Measurements from ENCODE around the gene NAXD. TPM values are rescaled to one million over a fixed set of nuclear protein-coding genes. Genes with fewer than 3 reads are reported as not detected.

Gene NAXD
- total RNA-seq, 1 experiment from 2014 or later: 27.7 TPM

- H3K36me3 Mint-ChIP-seq (ENCODE audit: insufficient read depth, unreplicated experiment): peaks cover 55% of the 10 kb centered on the region
- no peak for DNase-seq (ENCODE audit: unreplicated experiment)
- TF ChIP-seq CTCF (IDR thresholded peaks at IDR 0.05; ENCODE audit: unreplicated experiment): no peak
- peaks cover 24% of the 10 kb centered on the region for H3K4me1 Mint-ChIP-seq (ENCODE audit: insufficient read depth, unreplicated experiment)
- POLR2A ChIA-PET: no interaction called here
- H3K27ac Mint-ChIP-seq (ENCODE audit: low read depth, unreplicated experiment): peak overlapping the region; percentile 89
- no peak overlapping the region for H3K4me3 Mint-ChIP-seq (ENCODE audit: unreplicated experiment)
- intact Hi-C loops (cut with micrococcal nuclease): no loop called here
- no peaks in the 10 kb centered on the region for H3K9me3 Mint-ChIP-seq (ENCODE audit: unreplicated experiment)
- no TSS peak for BruUV-seq (replicated peaks)
- no peaks in the 10 kb centered on the region for H3K27me3 Mint-ChIP-seq (ENCODE audit: insufficient read depth, unreplicated experiment)
- CTCF ChIA-PET: no interaction called here
These were observed 11.2 kb downstream of the NAXD start for GRCh38 chr13:110626521-110626920.

GRCh38 chr13:110627351-110627750, 12.0 kb downstream of the NAXD start:
- CTCF ChIA-PET: no interaction called here
- POLR2A ChIA-PET: no interaction called here
- H3K27ac Mint-ChIP-seq (ENCODE audit: low read depth, unreplicated experiment): no peak overlapping the region
- no peak for TF ChIP-seq CTCF (IDR thresholded peaks at IDR 0.05; ENCODE audit: unreplicated experiment)
- no peaks in the 10 kb centered on the region for H3K27me3 Mint-ChIP-seq (ENCODE audit: insufficient read depth, unreplicated experiment)
- peaks cover 24% of the 10 kb centered on the region for H3K4me1 Mint-ChIP-seq (ENCODE audit: insufficient read depth, unreplicated experiment)
- BruUV-seq (replicated peaks): no TSS peak
- no peak overlapping the region for H3K4me3 Mint-ChIP-seq (ENCODE audit: unreplicated experiment)
- H3K36me3 Mint-ChIP-seq (ENCODE audit: insufficient read depth, unreplicated experiment): peaks cover 56% of the 10 kb centered on the region
- no peaks in the 10 kb centered on the region for H3K9me3 Mint-ChIP-seq (ENCODE audit: unreplicated experiment)
- intact Hi-C loops (cut with micrococcal nuclease): no loop called here
- no peak for DNase-seq (ENCODE audit: unreplicated experiment)

DNA sequence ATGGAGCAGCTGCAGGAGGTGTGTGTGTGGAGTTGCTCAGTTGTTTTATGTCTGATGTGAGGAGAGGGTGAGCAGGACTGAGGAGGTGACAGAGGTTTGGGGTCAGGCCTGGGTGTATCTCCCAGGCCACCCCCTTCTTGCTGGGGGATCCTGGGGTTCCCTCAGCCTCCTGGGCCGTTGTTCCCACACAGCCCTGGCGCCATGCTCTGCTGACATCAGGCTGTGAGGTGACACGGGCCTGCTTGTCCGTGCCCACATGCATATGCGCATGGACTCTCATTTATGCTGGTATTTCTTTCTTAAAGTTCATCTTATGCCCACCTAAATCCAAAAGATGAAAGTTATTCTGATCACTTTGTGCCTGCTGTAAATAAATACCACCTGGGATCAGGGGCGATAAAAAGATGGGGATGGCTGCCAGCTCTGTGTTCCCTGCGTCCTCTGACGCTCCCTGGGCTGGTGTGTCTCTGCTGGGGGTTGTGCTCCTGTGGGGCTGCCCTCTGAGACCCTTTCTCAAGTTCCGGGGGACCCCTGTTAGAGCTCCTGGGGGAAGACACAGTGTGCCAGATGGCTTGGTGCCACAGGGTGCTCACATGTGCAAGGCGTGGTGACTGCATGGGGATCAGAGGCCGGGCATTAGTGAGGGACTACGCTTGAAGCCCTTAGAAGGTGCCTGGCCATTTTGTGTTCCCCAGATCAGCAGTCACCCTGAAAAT, 12.6 kb downstream of the NAXD start:
- Mint-ChIP-seq H3K4me3 (ENCODE audit: unreplicated experiment) (no peak overlapping the region), H3K9me3 (ENCODE audit: unreplicated experiment) (no peaks in the 10 kb centered on the region), H3K27me3 (ENCODE audit: insufficient read depth, unreplicated experiment) (no peaks in the 10 kb centered on the region), H3K4me1 (ENCODE audit: insufficient read depth, unreplicated experiment) (peaks cover 24% of the 10 kb centered on the region), H3K27ac (ENCODE audit: low read depth, unreplicated experiment) (no peak overlapping the region), H3K36me3 (ENCODE audit: insufficient read depth, unreplicated experiment) (peaks cover 58% of the 10 kb centered on the region)
- BruUV-seq (replicated peaks): no TSS peak
- ChIA-PET CTCF (no interaction called here), POLR2A (no interaction called here)
- TF ChIP-seq CTCF (IDR thresholded peaks at IDR 0.05; ENCODE audit: unreplicated experiment): no peak
- intact Hi-C loops (cut with micrococcal nuclease): no loop called here
- DNase-seq (ENCODE audit: unreplicated experiment): no peak

DNA sequence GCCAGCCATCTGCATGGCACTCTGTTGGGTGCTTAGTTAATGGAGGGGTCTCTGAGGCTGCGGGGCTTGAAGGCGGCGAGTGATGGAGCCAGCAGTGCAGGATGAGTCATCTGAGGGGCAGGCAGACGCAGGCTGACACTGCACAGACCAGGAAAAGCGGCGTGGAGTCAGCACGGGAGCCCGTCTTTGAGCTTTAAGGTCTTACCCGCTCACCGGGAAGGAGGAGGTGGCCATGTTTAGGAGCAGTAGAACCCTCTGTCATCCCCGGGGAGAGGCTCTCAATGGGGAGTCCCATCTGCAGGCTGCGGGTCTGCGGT, 13.1 kb downstream of the NAXD start:
- peaks cover 24% of the 10 kb centered on the region for H3K4me1 Mint-ChIP-seq (ENCODE audit: insufficient read depth, unreplicated experiment)
- no peaks in the 10 kb centered on the region for H3K27me3 Mint-ChIP-seq (ENCODE audit: insufficient read depth, unreplicated experiment)
- DNase-seq (ENCODE audit: unreplicated experiment): no peak
- peaks cover 55% of the 10 kb centered on the region for H3K36me3 Mint-ChIP-seq (ENCODE audit: insufficient read depth, unreplicated experiment)
- ChIA-PET CTCF (no interaction called here), POLR2A (no interaction called here)
- H3K27ac Mint-ChIP-seq (ENCODE audit: low read depth, unreplicated experiment): no peak overlapping the region
- H3K4me3 Mint-ChIP-seq (ENCODE audit: unreplicated experiment): no peak overlapping the region
- no peaks in the 10 kb centered on the region for H3K9me3 Mint-ChIP-seq (ENCODE audit: unreplicated experiment)
- no peak for TF ChIP-seq CTCF (IDR thresholded peaks at IDR 0.05; ENCODE audit: unreplicated experiment)
- BruUV-seq (replicated peaks): no TSS peak
- intact Hi-C loops (cut with micrococcal nuclease): no loop called here

All from MCF 10A (cell line).